HepG2 (cell line): Measurements from ENCODE around the gene ANO2. TPM values are rescaled to one million over a fixed set of nuclear protein-coding genes. Genes with fewer than 3 reads are reported as not detected.

ENCODE experiments used
- ATAC-seq: fragments of 200-7000 bp; cut with Tn5 transposase; 3 replicates; pipeline ENCODE4 v1.9.1; 2020; ENCODE audit warnings: mild to moderate bottlenecking, moderate library complexity
- BruUV-seq: library from RNA; stranded (reverse); fragments of 400-500 nt; replicated peaks from 2 replicates; lab custom pipeline; 2021; lab: Mats Ljungman, UMichigan
- CTCF ChIA-PET: fragments of 300-600 bp; formaldehyde crosslinking; extraction: SDS; loops from one replicate; lab custom pipeline; 2021; ENCODE audit warnings: low total read pairs, inconsistent platforms, low intra/inter-chr PET ratio; lab: Yijun Ruan, JAX
- POLR2A ChIA-PET: fragments of 350-600 bp; sonication (Branson Sonifier 250); formaldehyde crosslinking; loops from one replicate; lab custom pipeline; 2020; ENCODE audit warnings: antibody characterized with exemption, inconsistent platforms; lab: Yijun Ruan, JAX
- DNase-seq: peaks from one replicate; pipeline ENCODE4 v3.0.0-alpha.2; 2015; ENCODE audit warnings: low spot score
- FAIRE-seq: peaks from 3 replicates; lab custom pipeline; 2011; peaks lifted over from hg19 to GRCh38; lab: Jason Lieb, UNC
- H2AFZ ChIP-seq: one replicate; pipeline ENCODE4 v1.6.1; 2011; ENCODE audit warnings: low read length, inconsistent platforms
- H3K27ac ChIP-seq: fragments of 300-600 bp; 3 replicates; pipeline ENCODE4 v1.8.0; 2011; ENCODE audit warnings: mixed run types, mild to moderate bottlenecking, mixed read lengths, low read length, inconsistent platforms; ENCODE audit not compliant: insufficient read depth; ENCODE audit errors: extremely low read length
- H3K27me3 ChIP-seq, 2 experiments: fragments of 200-600 bp in 1 of 2; 2 replicates in 1 of 2; 3 replicates in 1 of 2; pipeline versions ENCODE4 v1.6.0 to v1.8.0; 2011; ENCODE audit warnings: low read length in 2 of 2, mild to moderate bottlenecking in 2 of 2, moderate library complexity in 2 of 2, inconsistent platforms in 1 of 2; ENCODE audit not compliant: insufficient read depth in 2 of 2, control insufficient read depth in 1 of 2
- H3K36me3 ChIP-seq, 2 experiments: fragments of 200-600 bp in 1 of 2; replicated peaks in 1 of 2; 2 replicates in 1 of 2; 3 replicates in 1 of 2; pipeline versions ENCODE4 v1.5.1 to v1.8.0; 2011; ENCODE audit warnings: low read length in 2 of 2, inconsistent platforms in 1 of 2; ENCODE audit not compliant: insufficient read depth in 2 of 2, control insufficient read depth in 1 of 2
- H3K4me1 ChIP-seq: 2 replicates; pipeline ENCODE4 v1.5.1; 2012; ENCODE audit warnings: low read length, inconsistent platforms; ENCODE audit not compliant: insufficient read depth
- H3K4me2 ChIP-seq: 2 replicates; pipeline ENCODE4 v1.6.0; 2011; ENCODE audit warnings: low read depth, low read length, inconsistent platforms
- H3K4me3 ChIP-seq, 3 experiments: fragments of 200-600 bp in 1 of 3; sonication (generic), shearing (Covaris generic) in 1 of 3; replicated peaks in 1 of 3; 2 replicates each; pipeline ENCODE4 v1.5.1; 2011 to 2016; ENCODE audit warnings: low read length in 3 of 3, inconsistent platforms in 2 of 3, low read depth in 2 of 3, mild to moderate bottlenecking in 2 of 3, control low read depth in 1 of 3, mixed read lengths in 1 of 3; ENCODE audit not compliant: insufficient read depth in 1 of 3
- H3K79me2 ChIP-seq: one replicate; pipeline ENCODE4 v1.6.1; 2011; ENCODE audit warnings: low read length, inconsistent platforms; ENCODE audit not compliant: insufficient read depth
- H3K9ac ChIP-seq: 2 replicates; pipeline ENCODE4 v1.6.0; 2011; ENCODE audit warnings: mild to moderate bottlenecking, low read depth, low read length, inconsistent platforms; ENCODE audit not compliant: insufficient read depth
- H3K9me3 ChIP-seq: 2 replicates; pipeline ENCODE4 v1.5.1; 2012; ENCODE audit warnings: mild to moderate bottlenecking, low read length
- H4K20me1 ChIP-seq: 2 replicates; pipeline ENCODE4 v1.6.0; 2011; ENCODE audit warnings: inconsistent platforms, mild to moderate bottlenecking, low read length, moderate library complexity; ENCODE audit not compliant: insufficient read depth
- ASH2L ChIP-seq: fragments of 300-600, 200-600 bp; sonication (generic); IDR thresholded peaks from 2 replicates; pipeline ENCODE4 v1.7.0; 2017; ENCODE audit warnings: low read depth, mild to moderate bottlenecking, moderate library complexity, mixed read lengths, low read length; ENCODE audit not compliant: insufficient read length
- BHLHE40 ChIP-seq: IDR thresholded peaks from 2 replicates; pipeline ENCODE4 v1.6.1; 2011; ENCODE audit warnings: low read length, improper control_type of control experiment
- HNF4A ChIP-seq: sonication (generic); formaldehyde crosslinking; IDR thresholded peaks from 2 replicates; pipeline ENCODE4 v1.4.0; 2020; ENCODE audit warnings: missing genetic modification reagents
- KMT2A ChIP-seq: sonication (generic); formaldehyde crosslinking; IDR thresholded peaks from 2 replicates; pipeline ENCODE4 v1.4.0; 2020; ENCODE audit warnings: missing genetic modification reagents
- PHF21A ChIP-seq: sonication (generic); formaldehyde crosslinking; IDR thresholded peaks from 2 replicates; pipeline ENCODE4 v1.5.0; 2020; ENCODE audit warnings: mild to moderate bottlenecking, missing genetic modification reagents
- RXRA ChIP-seq: sonication (generic); formaldehyde crosslinking; IDR thresholded peaks from 2 replicates; pipeline ENCODE4 v1.5.1; 2020; ENCODE audit warnings: missing genetic modification reagents
- SMAD3 ChIP-seq: sonication (generic); formaldehyde crosslinking; IDR thresholded peaks from 2 replicates; pipeline ENCODE4 v1.4.0; 2020; ENCODE audit warnings: missing genetic modification reagents
- TEAD3 ChIP-seq: optimal IDR thresholded peaks from 2 replicates; pipeline ENCODE3; 2016; ENCODE audit warnings: borderline replicate concordance
- TOE1 ChIP-seq: sonication (generic); formaldehyde crosslinking; IDR thresholded peaks from 2 replicates; pipeline ENCODE4 v1.4.0; 2020; ENCODE audit warnings: mild to moderate bottlenecking, missing genetic modification reagents
- ZFP36L2 ChIP-seq: sonication (generic); formaldehyde crosslinking; IDR thresholded peaks from 2 replicates; pipeline ENCODE4 v1.4.0; 2020; ENCODE audit warnings: missing genetic modification reagents
- ZNF24 ChIP-seq: fragments of 450-650 bp; IDR thresholded peaks from 2 replicates; pipeline ENCODE4 v1.6.1; 2017; ENCODE audit warnings: antibody characterized with exemption, mild to moderate bottlenecking
- ZNF496 ChIP-seq: sonication (generic); formaldehyde crosslinking; IDR thresholded peaks from 2 replicates; pipeline ENCODE4 v1.8.1; 2023; ENCODE audit warnings: mild to moderate bottlenecking, moderate library complexity, missing genetic modification reagents; ENCODE audit not compliant: insufficient replicate concordance
- ZNF563 ChIP-seq: sonication (generic); formaldehyde crosslinking; IDR thresholded peaks from 2 replicates; pipeline ENCODE4 v1.8.0; 2022; ENCODE audit warnings: mild to moderate bottlenecking, moderate library complexity, missing genetic modification reagents
- ZNF790 ChIP-seq: sonication (generic); formaldehyde crosslinking; IDR thresholded peaks from 2 replicates; pipeline ENCODE4 v1.8.0; 2022; ENCODE audit warnings: missing genetic modification reagents, mild to moderate bottlenecking, borderline replicate concordance
- WGBS: methylation state at CpG from one replicate; pipeline ENCODE4 v1.1.6; 2017; ENCODE audit warnings: low lambda C conversion rate; 5-methylcytosine and 5-hydroxymethylcytosine counted together
- in situ Hi-C: cut with HindIII; loops from 2 replicates; pipeline ENCODE4 v1.10.0; 2017; ENCODE audit warnings: low pct_unique_long_range_greater_than_20kb; ENCODE audit not compliant: extremely low pct_ligation_motif_present
- intact Hi-C: fragments of 100-400 bp; cut with micrococcal nuclease; formaldehyde crosslinking; loops from one replicate; pipeline ENCODE4 v1.10.0; 2022; ENCODE audit not compliant: unreplicated experiment
- polyA plus RNA-seq, 8 experiments: library from polyadenylated mRNA; depleted of rRNA in 3 of 8; stranded (reverse) in 7 of 8; unstranded in 1 of 8; fragments of >200 nt; fragmentation: Illumina TruSeq in 4 of 8; extraction: Trizol in 4 of 8; gene quantifications; 2 replicates each; pipeline versions ENCODE4 v1.2.1 to v1.2.3, GENCODE V29; 2011 to 2016; ENCODE audit warnings: low read depth in 4 of 8, missing spikeins in 1 of 8, mixed read lengths in 1 of 8; ENCODE audit not compliant: insufficient read depth in 1 of 8
- total RNA-seq, 5 experiments: library from RNA; depleted of rRNA; stranded (reverse); fragments of >200 nt; fragmentation: Illumina TruSeq; extraction: Trizol; gene quantifications; 2 replicates each; pipeline ENCODE4 v1.2.3, GENCODE V29; 2016; ENCODE audit warnings: low read depth in 1 of 5
- TF ChIP-seq, protein P1 (sequence below): sonication (generic); formaldehyde crosslinking; IDR thresholded peaks from 2 replicates; pipeline ENCODE4 v1.8.0; 2022; ENCODE audit warnings: low read depth, missing genetic modification reagents
- TF ChIP-seq, protein P2 (sequence below), 2 experiments: sonication (generic) in 1 of 2; formaldehyde crosslinking in 1 of 2; IDR thresholded peaks; 2 replicates each; pipeline versions ENCODE4 v1.5.1 to v1.6.1; 2011 to 2020; ENCODE audit warnings: borderline replicate concordance in 1 of 2, low read depth in 1 of 2, low read length in 1 of 2, mild to moderate bottlenecking in 1 of 2, missing genetic modification reagents in 1 of 2, moderate library complexity in 1 of 2
- TF ChIP-seq, protein P3 (sequence below): sonication (generic); formaldehyde crosslinking; conservative IDR thresholded peaks from 2 replicates; pipeline ENCODE4 v1.8.1; 2023; ENCODE audit warnings: missing genetic modification reagents

The ANO2 gene
- total and polyA plus RNA-seq, 2 of the 13 experiments (the other 11 are each of a cell fraction or from before 2014, with no cell fraction given) = 0.18 TPM; not detected in 1

DNA sequence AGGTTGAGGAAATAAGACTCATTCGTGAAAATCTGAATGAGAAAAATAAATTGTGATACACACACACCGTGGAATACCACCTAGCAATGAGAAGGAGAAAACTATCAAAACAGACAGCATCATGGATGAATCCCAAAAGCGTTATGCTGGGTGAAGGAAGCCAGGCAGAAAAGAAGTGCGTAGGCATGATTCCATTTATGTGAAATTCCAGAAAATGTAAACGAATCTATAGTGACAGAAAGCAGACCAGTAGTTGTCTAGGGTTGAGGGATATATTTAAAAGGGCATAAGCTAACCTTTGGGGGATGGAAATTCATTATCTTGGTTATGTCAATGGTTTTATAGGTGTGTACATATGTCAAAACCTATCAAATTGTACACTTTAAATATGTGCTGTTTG is 42.5 kb upstream of the ANO2 start (continued):
- TF ChIP-seq, protein P1, sequence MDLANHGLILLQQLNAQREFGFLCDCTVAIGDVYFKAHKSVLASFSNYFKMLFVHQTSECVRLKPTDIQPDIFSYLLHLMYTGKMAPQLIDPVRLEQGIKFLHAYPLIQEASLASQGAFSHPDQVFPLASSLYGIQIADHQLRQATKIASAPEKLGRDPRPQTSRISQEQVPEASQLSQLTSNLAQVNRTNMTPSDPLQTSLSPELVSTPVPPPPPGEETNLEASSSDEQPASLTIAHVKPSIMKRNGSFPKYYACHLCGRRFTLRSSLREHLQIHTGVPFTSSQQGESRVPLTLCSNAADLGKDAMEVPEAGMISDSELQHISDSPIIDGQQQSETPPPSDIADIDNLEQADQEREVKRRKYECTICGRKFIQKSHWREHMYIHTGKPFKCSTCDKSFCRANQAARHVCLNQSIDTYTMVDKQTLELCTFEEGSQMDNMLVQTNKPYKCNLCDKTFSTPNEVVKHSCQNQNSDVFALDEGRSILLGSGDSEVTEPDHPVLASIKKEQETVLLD (CRISPR knock-in tag) = no peak
- TF ChIP-seq, protein P2, sequence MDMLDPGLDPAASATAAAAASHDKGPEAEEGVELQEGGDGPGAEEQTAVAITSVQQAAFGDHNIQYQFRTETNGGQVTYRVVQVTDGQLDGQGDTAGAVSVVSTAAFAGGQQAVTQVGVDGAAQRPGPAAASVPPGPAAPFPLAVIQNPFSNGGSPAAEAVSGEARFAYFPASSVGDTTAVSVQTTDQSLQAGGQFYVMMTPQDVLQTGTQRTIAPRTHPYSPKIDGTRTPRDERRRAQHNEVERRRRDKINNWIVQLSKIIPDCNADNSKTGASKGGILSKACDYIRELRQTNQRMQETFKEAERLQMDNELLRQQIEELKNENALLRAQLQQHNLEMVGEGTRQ (IDR thresholded peaks at IDR 0.05; ENCODE audit: low read depth, low read length) = no peak
- TF ChIP-seq, protein P2 (CRISPR knock-in tag; IDR thresholded peaks at IDR 0.05; ENCODE audit: borderline replicate concordance) = no peak

DNA sequence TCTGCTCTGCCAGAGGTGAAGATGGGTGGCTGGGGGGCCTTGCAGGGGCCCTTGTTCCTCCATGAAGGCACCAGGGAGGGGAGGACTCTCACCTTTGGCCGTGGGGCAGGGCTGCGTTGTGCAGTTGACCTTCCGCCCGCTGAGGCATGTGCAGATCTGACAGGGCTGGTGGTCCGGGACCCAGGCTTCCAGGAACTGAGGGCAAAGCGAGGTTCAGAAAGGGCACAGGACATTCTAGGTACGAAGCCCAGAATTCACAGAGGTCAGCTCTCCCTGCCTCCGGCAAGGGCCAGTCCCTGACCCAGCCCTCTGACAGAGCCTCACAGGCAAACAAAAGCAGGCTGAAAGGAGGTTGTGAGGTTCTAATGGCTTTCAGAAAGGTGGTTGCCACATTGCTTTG is 40.4 kb upstream of the ANO2 start:
- Histone ChIP-seq H2AFZ (no peak overlapping the region), H3K79me2 (no peaks in the 10 kb centered on the region), H4K20me1 (no peaks in the 10 kb centered on the region), H3K9me3 (no peaks in the 10 kb centered on the region), H3K27me3 (no peaks in the 10 kb centered on the region), H3K4me3 (no peak overlapping the region), H3K9ac (no peak overlapping the region), H3K27ac (no peak overlapping the region), H3K4me2 (peak overlapping the region; percentile 31; the same call in 1 of the 2 replicates), H3K36me3 (no peaks in the 10 kb centered on the region), H3K4me1 (peaks cover 13% of the 10 kb centered on the region)
- DNase-seq (no peak), FAIRE-seq (no peak), ATAC-seq (peak; percentile 58)
- BruUV-seq = no TSS peak
- CTCF ChIA-PET = interaction anchor here (5.6 kb wide), 1 partner anchor 53 kb away, joined by 141 read pairs; no protein-coding TSS in a partner anchor
- in situ Hi-C loops (loop anchor here (5.0 to 10.0 kb wide), 2 partner anchors 52 to 299 kb away; no protein-coding TSS in a partner anchor), intact Hi-C loops (loop anchor here (10.0 kb wide), 1 partner anchor 299 kb away; no protein-coding TSS in a partner anchor)
- POLR2A ChIA-PET = no interaction called here
- WGBS = 2% methylated on average over 6 of the region's 8 CpGs
- peak; percentile 51; the same call in 1 of the 2 replicates for TF ChIP-seq PHF21A (CRISPR knock-in tag)
- TF ChIP-seq TEAD3 (CRISPR knock-in tag) = peak; percentile 8
- no peak for TF ChIP-seq ZNF24
- peak; percentile 50; the same call in 1 of the 2 replicates for TF ChIP-seq HNF4A (CRISPR knock-in tag)
- no peak for TF ChIP-seq ZNF496 (CRISPR knock-in tag)
- no peak for TF ChIP-seq SMAD3 (CRISPR knock-in tag)
- no peak for TF ChIP-seq TOE1 (CRISPR knock-in tag)
- TF ChIP-seq ZFP36L2 (CRISPR knock-in tag) = no peak
- TF ChIP-seq RXRA = peak; percentile 36; the same call in 1 of the 2 replicates
- 0 out of 2 replicates have a peak, but pooled peaks have one; percentile 26 for TF ChIP-seq ZNF563 (CRISPR knock-in tag)
- TF ChIP-seq, protein P3, sequence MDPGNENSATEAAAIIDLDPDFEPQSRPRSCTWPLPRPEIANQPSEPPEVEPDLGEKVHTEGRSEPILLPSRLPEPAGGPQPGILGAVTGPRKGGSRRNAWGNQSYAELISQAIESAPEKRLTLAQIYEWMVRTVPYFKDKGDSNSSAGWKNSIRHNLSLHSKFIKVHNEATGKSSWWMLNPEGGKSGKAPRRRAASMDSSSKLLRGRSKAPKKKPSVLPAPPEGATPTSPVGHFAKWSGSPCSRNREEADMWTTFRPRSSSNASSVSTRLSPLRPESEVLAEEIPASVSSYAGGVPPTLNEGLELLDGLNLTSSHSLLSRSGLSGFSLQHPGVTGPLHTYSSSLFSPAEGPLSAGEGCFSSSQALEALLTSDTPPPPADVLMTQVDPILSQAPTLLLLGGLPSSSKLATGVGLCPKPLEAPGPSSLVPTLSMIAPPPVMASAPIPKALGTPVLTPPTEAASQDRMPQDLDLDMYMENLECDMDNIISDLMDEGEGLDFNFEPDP = no peak
- TF ChIP-seq BHLHE40 = no peak
- no peak for TF ChIP-seq ASH2L
- no peak for TF ChIP-seq KMT2A (CRISPR knock-in tag)
- TF ChIP-seq ZNF790 = no peak
